Endothelial cell (in vitro differentiated cells): ENCODE results near the gene ADAMTSL1. TPM values are rescaled to one million over a fixed set of nuclear protein-coding genes. Genes with fewer than 3 reads are reported as not detected.

Source experiments
- DNase-seq: peaks from one replicate; pipeline ENCODE4 v3.0.0; 2021; ENCODE audit warnings: low spot score
- H3K27ac Mint-ChIP-seq: one replicate; pipeline ENCODE4 v1.8.0; 2021; ENCODE audit warnings: mixed read lengths, inconsistent platforms; ENCODE audit not compliant: unreplicated experiment
- H3K27me3 Mint-ChIP-seq: one replicate; pipeline ENCODE4 v1.8.0; 2021; ENCODE audit warnings: mild to moderate bottlenecking, moderate library complexity, mixed read lengths, inconsistent platforms; ENCODE audit not compliant: unreplicated experiment
- H3K36me3 Mint-ChIP-seq: one replicate; pipeline ENCODE4 v1.8.0; 2021; ENCODE audit warnings: mild to moderate bottlenecking, low read depth, mixed read lengths, inconsistent platforms; ENCODE audit not compliant: unreplicated experiment
- H3K4me1 Mint-ChIP-seq: one replicate; pipeline ENCODE4 v1.8.0; 2021; ENCODE audit warnings: mild to moderate bottlenecking, mixed read lengths, inconsistent platforms; ENCODE audit not compliant: unreplicated experiment
- H3K4me3 Mint-ChIP-seq: one replicate; pipeline ENCODE4 v1.8.0; 2021; ENCODE audit warnings: mild to moderate bottlenecking, mixed read lengths, inconsistent platforms; ENCODE audit not compliant: unreplicated experiment
- H3K9me3 Mint-ChIP-seq: one replicate; pipeline ENCODE4 v1.8.0; 2021; ENCODE audit warnings: mixed read lengths, inconsistent platforms; ENCODE audit not compliant: unreplicated experiment
- CTCF ChIP-seq: fragments of 200-600 bp; sonication (generic); IDR thresholded peaks from one replicate; pipeline ENCODE4 v1.5.0; 2021; ENCODE audit warnings: antibody characterized with exemption; ENCODE audit not compliant: unreplicated experiment
- total RNA-seq: library from RNA; stranded (reverse); fragmentation: NEBNext Ultra II Directional; extraction: Animal tissue kit (Norgen Biotek cat#: 25700); gene quantifications from one replicate; pipeline ENCODE4 v1.2.1, GENCODE V29; 2021; ENCODE audit not compliant: unreplicated experiment

Gene ADAMTSL1
- total RNA-seq, 1 donor from 2014 or later: 18.2 TPM

GRCh38 chr9:18569941-18570630 is 96.1 kb downstream of the ADAMTSL1 start:
- Mint-ChIP-seq H3K9me3 (no peaks in the 10 kb centered on the region), H3K27ac (no peak overlapping the region), H3K4me3 (no peak overlapping the region), H3K27me3 (no peaks in the 10 kb centered on the region), H3K36me3 (no peaks in the 10 kb centered on the region), H3K4me1 (no peaks in the 10 kb centered on the region)
- DNase-seq: no peak
- TF ChIP-seq CTCF: no peak

- Mint-ChIP-seq H3K27me3 (no peaks in the 10 kb centered on the region), H3K36me3 (no peaks in the 10 kb centered on the region), H3K27ac (no peak overlapping the region), H3K9me3 (no peaks in the 10 kb centered on the region), H3K4me1 (no peaks in the 10 kb centered on the region), H3K4me3 (no peak overlapping the region)
- no peak for TF ChIP-seq CTCF
- no peak for DNase-seq
These were observed 99.1 kb downstream of the ADAMTSL1 start for GRCh38 chr9:18573021-18573556.

DNA sequence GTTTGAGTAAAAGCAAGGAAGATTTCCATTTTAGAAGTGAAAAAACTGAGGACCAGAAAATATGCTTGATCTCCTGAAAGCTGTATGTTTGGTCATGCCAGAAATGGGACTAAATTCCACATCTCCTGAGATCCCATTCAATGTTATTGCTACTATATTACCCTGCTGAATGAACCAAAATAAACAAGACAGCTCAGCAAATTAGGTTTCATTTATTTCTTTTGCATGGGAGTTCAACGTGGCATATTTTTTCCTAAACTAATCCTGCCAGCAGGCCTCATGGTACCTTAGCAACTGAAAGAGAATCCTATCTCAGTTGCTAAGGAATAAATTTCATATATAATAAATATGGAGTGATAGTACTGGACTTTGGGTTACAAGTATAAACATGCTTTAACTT is 101.7 kb downstream of the ADAMTSL1 start:
- Mint-ChIP-seq H3K9me3 (no peaks in the 10 kb centered on the region), H3K4me1 (no peaks in the 10 kb centered on the region), H3K27me3 (no peaks in the 10 kb centered on the region), H3K27ac (no peak overlapping the region), H3K36me3 (no peaks in the 10 kb centered on the region), H3K4me3 (no peak overlapping the region)
- TF ChIP-seq CTCF: no peak
- DNase-seq: no peak

DNA sequence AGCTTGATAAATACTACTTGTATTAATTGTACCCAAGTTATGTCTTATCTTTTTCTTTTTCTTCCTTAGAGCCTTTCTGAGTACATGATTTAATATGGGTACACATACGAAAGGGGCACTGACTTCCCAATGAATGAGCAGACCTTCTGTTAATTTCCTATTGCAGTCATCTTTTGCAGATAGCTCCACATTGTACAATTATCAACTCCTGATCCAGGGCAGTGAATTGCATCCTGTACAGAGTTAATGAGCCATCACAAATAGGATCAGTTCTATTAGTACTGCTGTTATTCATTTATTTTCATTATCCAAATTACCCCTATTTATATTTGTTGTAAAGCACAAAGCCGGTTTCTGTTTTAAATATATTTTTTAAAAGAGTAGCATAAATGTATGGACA is 105.6 kb downstream of the ADAMTSL1 start:
- DNase-seq: no peak
- no peaks in the 10 kb centered on the region for H3K9me3 Mint-ChIP-seq
- TF ChIP-seq CTCF: no peak
- H3K4me1 Mint-ChIP-seq: no peaks in the 10 kb centered on the region
- H3K4me3 Mint-ChIP-seq: no peak overlapping the region
- H3K27me3 Mint-ChIP-seq: no peaks in the 10 kb centered on the region
- no peak overlapping the region for H3K27ac Mint-ChIP-seq
- H3K36me3 Mint-ChIP-seq: no peaks in the 10 kb centered on the region

GRCh38 chr9:18580151-18580550 is 106.2 kb downstream of the ADAMTSL1 start:
- Mint-ChIP-seq H3K27ac (no peak overlapping the region), H3K4me3 (no peak overlapping the region), H3K4me1 (no peaks in the 10 kb centered on the region), H3K9me3 (no peaks in the 10 kb centered on the region), H3K36me3 (no peaks in the 10 kb centered on the region), H3K27me3 (no peaks in the 10 kb centered on the region)
- no peak for DNase-seq
- no peak for TF ChIP-seq CTCF
